Measurements from ENCODE around the gene DPH6. TPM values are rescaled to one million over a fixed set of nuclear protein-coding genes. Genes with fewer than 3 reads are reported as not detected.

The DPH6 gene
- total RNA-seq, 1 donor from 2014 or later = 18.8 TPM

DNA sequence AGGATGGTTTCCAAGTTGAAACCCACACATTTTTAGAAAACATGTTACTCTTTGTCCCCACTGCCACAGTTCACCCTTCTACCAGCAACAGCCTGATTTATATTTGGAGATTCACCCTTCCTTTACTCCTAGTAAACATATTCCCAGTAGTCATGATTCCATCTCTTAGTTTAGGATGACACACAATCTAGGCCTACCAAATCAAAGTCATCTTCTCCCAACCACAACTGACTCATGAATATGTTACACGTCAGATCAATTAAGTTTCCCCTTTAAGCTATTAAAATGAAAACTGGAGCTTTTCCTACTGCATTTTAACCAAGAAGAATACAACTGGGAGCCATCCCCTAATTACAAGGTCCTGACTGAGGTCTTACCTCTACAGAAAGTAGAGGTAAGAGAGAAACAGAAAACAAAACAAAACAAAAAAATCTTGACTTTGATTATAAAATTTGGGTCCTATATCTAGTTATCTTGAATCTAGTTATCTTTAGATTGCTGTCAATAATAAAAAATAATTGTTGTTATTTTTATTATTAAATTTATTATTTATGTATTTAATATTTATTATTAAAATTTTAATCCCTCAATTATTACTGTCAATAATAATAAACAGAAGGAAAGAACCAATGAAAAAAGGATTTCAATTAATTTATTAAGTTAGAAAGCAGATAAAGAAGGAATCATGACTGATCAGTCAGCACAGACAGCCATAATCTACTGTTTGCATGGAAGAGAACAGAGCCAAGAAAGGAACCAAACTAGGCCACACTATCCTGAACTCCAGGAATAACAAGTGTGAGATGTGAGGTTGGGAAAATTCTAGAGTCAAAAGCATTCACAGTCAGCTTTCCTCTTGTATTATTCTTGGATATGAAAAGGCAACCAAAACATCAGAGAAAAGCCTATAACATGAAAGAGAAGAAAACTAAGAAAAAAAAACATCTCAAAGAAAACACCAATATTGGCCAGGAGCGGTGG lies 12.5 kb downstream of the DPH6 start:
- CTCF ChIA-PET = no interaction called here
- peaks cover 49% of the 10 kb centered on the region for H3K36me3 Mint-ChIP-seq (ENCODE audit: low read depth)
- no peak overlapping the region for H3K27ac Mint-ChIP-seq
- intact Hi-C loops (cut with micrococcal nuclease) = no loop called here
- H3K4me1 Mint-ChIP-seq = no peaks in the 10 kb centered on the region
- peaks cover 7% of the 10 kb centered on the region for H3K9me3 Mint-ChIP-seq
- POLR2A ChIA-PET = no interaction called here
- no peak for ATAC-seq (ENCODE audit: low read depth)
- no peak overlapping the region for H3K4me3 Mint-ChIP-seq
- H3K27me3 Mint-ChIP-seq = no peaks in the 10 kb centered on the region
- no peak for TF ChIP-seq CTCF (IDR thresholded peaks at IDR 0.05)
- DNase-seq = no peak

GRCh38 chr15:35530698-35531097 lies 15.3 kb downstream of the DPH6 start:
- no peak for TF ChIP-seq CTCF (IDR thresholded peaks at IDR 0.05)
- H3K9me3 Mint-ChIP-seq = peaks cover 7% of the 10 kb centered on the region
- no peaks in the 10 kb centered on the region for H3K4me1 Mint-ChIP-seq
- ATAC-seq (ENCODE audit: low read depth) (no peak), DNase-seq (no peak)
- intact Hi-C loops (cut with micrococcal nuclease) = no loop called here
- POLR2A ChIA-PET = no interaction called here
- peaks cover 45% of the 10 kb centered on the region for H3K36me3 Mint-ChIP-seq (ENCODE audit: low read depth)
- H3K27ac Mint-ChIP-seq = no peak overlapping the region
- CTCF ChIA-PET = no interaction called here
- H3K27me3 Mint-ChIP-seq = no peaks in the 10 kb centered on the region
- H3K4me3 Mint-ChIP-seq = no peak overlapping the region

DNA sequence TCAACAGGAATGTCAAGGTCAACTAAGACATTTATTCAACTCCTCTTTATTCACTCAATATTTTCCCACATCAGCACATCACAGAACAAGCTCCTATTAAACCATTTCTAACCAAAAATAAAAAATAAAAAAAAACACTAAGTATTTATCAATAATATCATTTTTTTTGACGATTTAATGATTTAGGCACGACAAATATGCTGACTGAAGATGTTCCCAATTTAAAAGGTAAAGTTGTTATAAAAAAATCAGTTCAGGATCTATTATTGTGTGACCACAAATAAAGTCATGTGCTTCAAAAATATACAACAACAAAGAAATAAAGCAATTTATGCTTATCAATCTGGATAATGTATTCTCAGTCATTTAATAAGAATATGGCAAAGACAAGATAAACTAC lies 16.2 kb downstream of the DPH6 start:
- H3K27me3 Mint-ChIP-seq = no peaks in the 10 kb centered on the region
- no peak overlapping the region for H3K4me3 Mint-ChIP-seq
- ATAC-seq (ENCODE audit: low read depth) = no peak
- no peak for DNase-seq
- H3K9me3 Mint-ChIP-seq = peaks cover 7% of the 10 kb centered on the region
- H3K36me3 Mint-ChIP-seq (ENCODE audit: low read depth) = peaks cover 45% of the 10 kb centered on the region
- TF ChIP-seq CTCF (IDR thresholded peaks at IDR 0.05) = no peak
- no peaks in the 10 kb centered on the region for H3K4me1 Mint-ChIP-seq
- CTCF ChIA-PET = no interaction called here
- intact Hi-C loops (cut with micrococcal nuclease) = no loop called here
- POLR2A ChIA-PET = no interaction called here
- H3K27ac Mint-ChIP-seq = no peak overlapping the region

DNA sequence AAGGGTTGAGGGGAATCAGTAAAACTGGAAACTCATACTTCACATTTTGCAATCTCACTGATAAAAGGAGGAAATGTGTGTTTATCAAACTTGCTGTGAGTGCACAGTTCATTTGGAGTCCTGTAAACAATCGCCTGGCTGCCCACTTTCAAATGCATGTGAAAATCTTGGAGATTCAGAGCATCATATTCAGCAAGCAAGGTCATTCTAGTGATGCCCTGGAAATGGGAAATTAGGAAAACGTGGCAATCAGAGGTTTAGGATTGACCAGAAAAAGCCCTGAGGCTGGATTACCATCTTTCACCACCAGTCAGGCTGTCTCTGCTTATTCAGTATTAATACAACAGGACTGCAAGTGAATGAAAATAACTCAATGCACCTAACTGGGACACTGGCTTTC lies 23.9 kb downstream of the DPH6 start:
- H3K27me3 Mint-ChIP-seq = no peaks in the 10 kb centered on the region
- ATAC-seq (ENCODE audit: low read depth) = no peak
- intact Hi-C loops (cut with micrococcal nuclease) = no loop called here
- ChIA-PET POLR2A (no interaction called here), CTCF (interaction anchor here (1.2 kb wide), 1 partner anchor 24 kb away, joined by 3 read pairs; the partner anchor contains the start of gene DPH6)
- DNase-seq = no peak
- no peak overlapping the region for H3K27ac Mint-ChIP-seq
- no peak overlapping the region for H3K4me3 Mint-ChIP-seq
- TF ChIP-seq CTCF (IDR thresholded peaks at IDR 0.05) = no peak
- H3K4me1 Mint-ChIP-seq = no peaks in the 10 kb centered on the region
- no peaks in the 10 kb centered on the region for H3K9me3 Mint-ChIP-seq
- H3K36me3 Mint-ChIP-seq (ENCODE audit: low read depth) = peaks cover 1% of the 10 kb centered on the region

DNA sequence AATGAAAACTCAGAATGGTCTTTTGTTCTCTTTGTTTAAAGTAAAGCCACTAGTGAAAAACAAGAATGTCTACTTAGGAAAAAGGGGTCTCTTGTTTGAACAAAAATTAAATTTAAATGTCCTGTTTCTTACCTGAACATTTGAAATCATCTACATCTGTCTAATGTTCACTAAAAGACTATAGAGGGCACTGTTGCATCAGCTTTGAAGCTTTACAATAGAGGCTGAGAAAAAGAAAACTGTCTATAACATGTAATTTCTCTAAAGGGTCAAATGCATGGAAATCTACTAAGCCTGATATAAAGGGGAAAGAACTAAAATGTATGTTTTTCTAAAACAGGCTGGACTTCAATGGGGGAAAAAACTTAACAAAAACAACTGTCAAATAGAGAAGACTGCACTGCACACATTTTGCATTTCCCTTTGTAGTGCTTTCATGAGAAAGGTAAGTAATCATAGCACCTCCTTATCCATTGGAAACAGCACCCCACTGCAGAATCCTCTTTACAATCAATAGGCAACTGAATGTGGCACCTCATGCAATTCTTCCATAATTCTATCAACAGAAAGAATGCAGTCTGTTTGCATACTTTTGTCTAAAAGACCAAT lies 26.3 kb downstream of the DPH6 start:
- intact Hi-C loops (cut with micrococcal nuclease) = loop anchor here (1.0 to 10.0 kb wide), 5 partner anchors 233 to 1615 kb away; no protein-coding TSS in a partner anchor
- POLR2A ChIA-PET = no interaction called here
- H3K4me3 Mint-ChIP-seq = no peak overlapping the region
- no peaks in the 10 kb centered on the region for H3K4me1 Mint-ChIP-seq
- H3K36me3 Mint-ChIP-seq (ENCODE audit: low read depth) = peaks cover 1% of the 10 kb centered on the region
- ATAC-seq (ENCODE audit: low read depth) (peak; percentile 21), DNase-seq (no peak)
- no peak overlapping the region for H3K27ac Mint-ChIP-seq
- no peaks in the 10 kb centered on the region for H3K27me3 Mint-ChIP-seq
- CTCF ChIA-PET = interaction anchor here (0.7 to 1.6 kb wide), 4 partner anchors 236 to 1615 kb away, joined by 3 to 6 read pairs (median 3); no protein-coding TSS in a partner anchor
- no peaks in the 10 kb centered on the region for H3K9me3 Mint-ChIP-seq
- TF ChIP-seq CTCF (IDR thresholded peaks at IDR 0.05) = no peak

Measured in activated B cell treated with CpG ODN at 0.5 μM for 24 hours (primary cell).